ENCODE data around the gene BSN.
"Not testable (repeated sequence)": the region's sequence is repeated elsewhere in the genome, so short reads cannot be mapped to it uniquely, and the experiment has no call there.

The BSN gene

GRCh38 chr3:49689908-49690624 lies 135.8 kb downstream of the BSN start:
- peak overlapping the region; percentile 65 for H3K4me3 ChIP-seq (ENCODE audit: low read depth, low read length)
- peak; percentile 6; the same call in 1 of the 2 replicates for TF ChIP-seq ZNF335 (tag by site-specific recombination; conservative IDR thresholded peaks at IDR 0.05)
- TF ChIP-seq ZNF600 (tag by site-specific recombination; IDR thresholded peaks at IDR 0.05), result peak; percentile 71
- TF ChIP-seq, protein P1, sequence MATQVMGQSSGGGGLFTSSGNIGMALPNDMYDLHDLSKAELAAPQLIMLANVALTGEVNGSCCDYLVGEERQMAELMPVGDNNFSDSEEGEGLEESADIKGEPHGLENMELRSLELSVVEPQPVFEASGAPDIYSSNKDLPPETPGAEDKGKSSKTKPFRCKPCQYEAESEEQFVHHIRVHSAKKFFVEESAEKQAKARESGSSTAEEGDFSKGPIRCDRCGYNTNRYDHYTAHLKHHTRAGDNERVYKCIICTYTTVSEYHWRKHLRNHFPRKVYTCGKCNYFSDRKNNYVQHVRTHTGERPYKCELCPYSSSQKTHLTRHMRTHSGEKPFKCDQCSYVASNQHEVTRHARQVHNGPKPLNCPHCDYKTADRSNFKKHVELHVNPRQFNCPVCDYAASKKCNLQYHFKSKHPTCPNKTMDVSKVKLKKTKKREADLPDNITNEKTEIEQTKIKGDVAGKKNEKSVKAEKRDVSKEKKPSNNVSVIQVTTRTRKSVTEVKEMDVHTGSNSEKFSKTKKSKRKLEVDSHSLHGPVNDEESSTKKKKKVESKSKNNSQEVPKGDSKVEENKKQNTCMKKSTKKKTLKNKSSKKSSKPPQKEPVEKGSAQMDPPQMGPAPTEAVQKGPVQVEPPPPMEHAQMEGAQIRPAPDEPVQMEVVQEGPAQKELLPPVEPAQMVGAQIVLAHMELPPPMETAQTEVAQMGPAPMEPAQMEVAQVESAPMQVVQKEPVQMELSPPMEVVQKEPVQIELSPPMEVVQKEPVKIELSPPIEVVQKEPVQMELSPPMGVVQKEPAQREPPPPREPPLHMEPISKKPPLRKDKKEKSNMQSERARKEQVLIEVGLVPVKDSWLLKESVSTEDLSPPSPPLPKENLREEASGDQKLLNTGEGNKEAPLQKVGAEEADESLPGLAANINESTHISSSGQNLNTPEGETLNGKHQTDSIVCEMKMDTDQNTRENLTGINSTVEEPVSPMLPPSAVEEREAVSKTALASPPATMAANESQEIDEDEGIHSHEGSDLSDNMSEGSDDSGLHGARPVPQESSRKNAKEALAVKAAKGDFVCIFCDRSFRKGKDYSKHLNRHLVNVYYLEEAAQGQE (tag by site-specific recombination; IDR thresholded peaks at IDR 0.05), result peak; percentile 85
- TF ChIP-seq ZNF16 (tag by site-specific recombination; IDR thresholded peaks at IDR 0.05; ENCODE audit: low read depth), result 0 out of 2 replicates have a peak, but pooled peaks have one; percentile 29
- CTCF ChIA-PET; H3K4me1 ChIP-seq (ENCODE audit: control insufficient read depth, insufficient read depth, low read length); H3K36me3 ChIP-seq (ENCODE audit: control insufficient read depth in 2 of 2, insufficient read depth in 1 of 2, low read length in 2 of 2); H3K9me3 ChIP-seq (ENCODE audit: control insufficient read depth, insufficient read depth, low read depth, low read length): not testable (repeated sequence)
- POLR2A ChIA-PET, result interaction anchor here (1.4 kb wide), 1 partner anchor 10 kb away, joined by 4 read pairs; no protein-coding TSS in a partner anchor
- H3K27ac ChIP-seq (ENCODE audit: extremely low read depth, low read depth, low read length), result peak overlapping the region; percentile 71; the same call in 1 of the 2 replicates

DNA sequence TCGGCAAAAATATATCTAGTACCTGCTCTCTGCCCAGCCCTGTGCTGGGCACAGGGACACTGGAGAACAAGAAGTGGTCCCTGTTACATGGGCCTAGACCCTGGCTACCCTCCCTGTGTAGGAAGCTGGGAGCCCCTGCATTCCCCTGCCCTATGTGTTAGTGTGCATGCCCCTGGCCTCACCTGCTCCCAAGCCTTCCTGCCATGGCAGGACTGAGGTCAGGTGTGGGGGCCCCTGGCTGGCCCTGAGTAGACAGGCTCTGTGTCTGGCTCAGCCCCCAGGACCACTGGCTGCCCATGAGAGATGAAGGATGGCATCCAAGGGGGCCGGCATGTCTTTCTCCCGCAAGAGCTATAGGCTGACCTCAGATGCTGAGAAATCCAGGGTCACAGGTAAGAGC lies 136.6 kb downstream of the BSN start:
- H3K36me3 ChIP-seq (ENCODE audit: control insufficient read depth in 2 of 2, insufficient read depth in 1 of 2, low read length in 2 of 2); POLR2A ChIA-PET; H3K4me3 ChIP-seq (ENCODE audit: low read depth, low read length); H3K4me1 ChIP-seq (ENCODE audit: control insufficient read depth, insufficient read depth, low read length); H3K27ac ChIP-seq (ENCODE audit: extremely low read depth, low read depth, low read length); CTCF ChIA-PET; H3K9me3 ChIP-seq (ENCODE audit: control insufficient read depth, insufficient read depth, low read depth, low read length): not testable (repeated sequence)

- POLR2A ChIA-PET; H3K36me3 ChIP-seq (ENCODE audit: control insufficient read depth in 2 of 2, insufficient read depth in 1 of 2, low read length in 2 of 2); H3K4me1 ChIP-seq (ENCODE audit: control insufficient read depth, insufficient read depth, low read length); H3K4me3 ChIP-seq (ENCODE audit: low read depth, low read length); CTCF ChIA-PET; H3K9me3 ChIP-seq (ENCODE audit: control insufficient read depth, insufficient read depth, low read depth, low read length); H3K27ac ChIP-seq (ENCODE audit: extremely low read depth, low read depth, low read length): not testable (repeated sequence)
Measured at GRCh38 chr3:49691481-49691880, 137.2 kb downstream of the BSN start.

- CTCF ChIA-PET; POLR2A ChIA-PET; H3K4me1 ChIP-seq (ENCODE audit: control insufficient read depth, insufficient read depth, low read length); H3K27ac ChIP-seq (ENCODE audit: extremely low read depth, low read depth, low read length); H3K4me3 ChIP-seq (ENCODE audit: low read depth, low read length); H3K9me3 ChIP-seq (ENCODE audit: control insufficient read depth, insufficient read depth, low read depth, low read length): not testable (repeated sequence)
- H3K36me3 ChIP-seq (ENCODE audit: control insufficient read depth in 2 of 2, insufficient read depth in 1 of 2, low read length in 2 of 2), result peaks cover 0 to 27% of the 10 kb centered on the region in 2 experiments; a peak in 1 of 3 replicates
Measured at GRCh38 chr3:49694409-49695070, 140.3 kb downstream of the BSN start.

DNA sequence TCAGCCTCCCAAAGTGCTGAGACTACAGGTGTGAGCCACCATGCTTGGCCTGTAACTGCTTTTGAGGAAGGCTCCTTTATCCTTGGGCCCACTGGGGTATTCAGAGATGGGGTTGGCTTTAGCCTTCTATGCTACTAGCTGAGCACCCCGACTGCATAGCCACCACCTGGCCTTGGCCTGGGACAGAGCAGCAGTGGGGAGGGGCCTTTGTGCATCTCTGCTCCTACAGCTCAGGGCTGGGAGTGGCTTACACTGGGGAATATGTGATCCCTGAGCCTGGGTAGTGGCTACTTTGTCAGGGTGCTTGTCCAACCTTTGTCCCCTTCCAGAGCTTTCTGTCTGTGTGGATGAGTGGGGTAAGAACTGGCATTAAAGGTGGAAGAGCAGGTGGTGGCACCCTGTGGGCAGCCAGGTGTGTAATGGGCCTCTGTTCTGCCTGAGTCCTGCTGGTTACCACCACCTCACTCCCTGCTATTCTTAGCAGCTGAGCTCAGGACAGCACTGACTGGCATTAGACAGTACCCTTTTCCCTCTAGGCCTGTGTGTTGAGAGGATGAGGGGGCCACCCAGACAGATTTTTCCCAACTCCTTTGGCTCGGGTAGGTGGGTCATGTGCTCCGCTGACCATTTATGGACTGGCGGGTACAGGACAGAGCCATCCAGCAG lies 141.2 kb downstream of the BSN start:
- CTCF ChIA-PET, result interaction anchor here (0.6 kb wide), 1 partner anchor 11 kb away, joined by 3 read pairs; no protein-coding TSS in a partner anchor
- POLR2A ChIA-PET; H3K9me3 ChIP-seq (ENCODE audit: control insufficient read depth, insufficient read depth, low read depth, low read length); H3K27ac ChIP-seq (ENCODE audit: extremely low read depth, low read depth, low read length); H3K4me3 ChIP-seq (ENCODE audit: low read depth, low read length); H3K4me1 ChIP-seq (ENCODE audit: control insufficient read depth, insufficient read depth, low read length): not testable (repeated sequence)
- peaks cover 0 to 37% of the 10 kb centered on the region in 2 experiments; a peak in 1 of 3 replicates for H3K36me3 ChIP-seq (ENCODE audit: control insufficient read depth in 2 of 2, insufficient read depth in 1 of 2, low read length in 2 of 2)
